GM19193 (cell line): Measurements from ENCODE around the gene SELENON.

Experiments
- POLR2A ChIP-seq: IDR thresholded peaks from 4 replicates; pipeline ENCODE4 v1.6.1; 2011; ENCODE audit not compliant: insufficient read depth, insufficient read length; ENCODE audit errors: extremely low read depth

Gene SELENON

DNA sequence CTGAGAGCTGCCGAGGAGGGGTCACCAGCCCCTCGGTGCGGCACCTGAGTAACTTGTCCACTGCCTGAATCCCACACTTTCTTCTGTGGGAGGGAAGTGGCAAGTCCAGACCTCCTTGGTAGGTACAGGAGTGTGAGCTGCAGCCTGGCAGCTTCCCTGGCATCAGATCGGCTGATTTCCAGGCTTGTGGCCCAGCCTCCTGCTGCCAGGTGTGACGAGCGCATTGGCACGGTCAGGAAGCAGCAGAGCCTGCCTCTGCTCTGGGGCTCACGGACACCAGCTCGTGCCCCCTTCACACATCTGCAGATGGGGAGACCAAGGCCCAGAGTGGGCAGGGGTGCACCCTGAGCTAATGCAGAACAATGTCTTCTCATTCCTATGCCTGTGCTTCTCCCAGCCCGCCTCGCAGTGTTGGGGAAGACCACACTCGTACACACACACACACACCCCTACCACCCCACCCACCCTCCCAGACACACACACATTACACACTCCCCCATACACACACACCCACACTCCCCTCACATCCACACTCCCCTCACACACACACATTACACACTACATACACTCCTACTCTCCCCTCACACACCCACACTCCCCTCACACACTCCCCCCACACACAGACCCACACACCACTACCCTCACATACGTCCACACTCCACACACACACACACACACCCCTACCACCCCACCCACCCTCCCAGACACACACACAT lies 33.1 kb upstream of the SELENON start:
- TF ChIP-seq POLR2A = no peak

DNA sequence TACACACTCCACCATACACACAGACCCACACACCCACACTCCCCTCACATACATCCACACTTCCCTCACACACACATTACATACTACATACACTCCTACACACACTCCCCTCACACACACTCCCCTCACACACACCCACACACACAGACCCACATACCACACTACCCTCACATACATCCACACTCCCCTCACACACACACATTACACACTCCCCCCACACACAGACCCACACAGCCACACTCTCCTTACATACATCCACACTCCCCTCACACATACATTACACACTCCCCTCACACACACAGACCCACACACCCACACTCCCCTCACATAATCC lies 32.6 kb upstream of the SELENON start:
- no peak for TF ChIP-seq POLR2A

GRCh38 chr1:25768999-25769398 lies 31.0 kb upstream of the SELENON start:
- TF ChIP-seq POLR2A = no peak

DNA sequence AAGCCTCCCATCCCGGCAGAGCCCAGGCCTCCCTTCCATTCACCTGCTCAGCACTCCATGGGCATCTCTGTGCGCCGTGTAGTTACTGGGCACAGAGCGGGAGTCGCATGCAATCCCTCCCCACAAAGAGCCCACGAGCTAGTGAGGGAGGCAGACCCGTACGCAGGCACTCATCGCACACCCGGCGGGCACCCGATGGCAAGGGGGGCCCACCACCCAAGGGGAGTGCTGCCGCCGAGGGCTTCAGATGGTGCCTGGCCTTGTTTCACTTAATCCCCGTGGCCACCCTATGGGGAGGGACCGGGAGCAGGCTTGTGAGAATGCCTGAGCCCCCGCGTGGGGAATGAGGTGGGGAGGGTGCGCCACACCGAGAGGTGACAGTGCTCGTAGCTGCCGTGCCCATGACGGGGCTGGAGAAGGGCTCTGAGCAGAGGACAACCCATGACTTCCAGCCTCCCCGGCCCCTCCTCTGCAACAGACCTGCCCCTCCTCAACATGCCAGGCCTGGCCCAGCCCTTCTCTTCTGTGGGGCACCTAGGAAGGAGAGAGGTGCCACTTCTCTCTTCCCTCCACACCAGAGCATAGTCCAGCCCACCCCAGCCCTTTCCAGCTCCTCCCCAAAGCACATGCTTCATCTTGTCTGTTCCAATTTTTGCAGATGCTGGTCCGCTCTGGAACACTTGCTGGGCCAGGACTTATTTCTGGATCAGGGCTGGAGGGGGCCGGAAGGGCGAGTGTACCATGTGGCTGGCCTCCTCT lies 30.2 kb upstream of the SELENON start:
- no peak for TF ChIP-seq POLR2A

- no peak for TF ChIP-seq POLR2A
These were observed 29.3 kb upstream of the SELENON start for GRCh38 chr1:25770541-25771220.

DNA sequence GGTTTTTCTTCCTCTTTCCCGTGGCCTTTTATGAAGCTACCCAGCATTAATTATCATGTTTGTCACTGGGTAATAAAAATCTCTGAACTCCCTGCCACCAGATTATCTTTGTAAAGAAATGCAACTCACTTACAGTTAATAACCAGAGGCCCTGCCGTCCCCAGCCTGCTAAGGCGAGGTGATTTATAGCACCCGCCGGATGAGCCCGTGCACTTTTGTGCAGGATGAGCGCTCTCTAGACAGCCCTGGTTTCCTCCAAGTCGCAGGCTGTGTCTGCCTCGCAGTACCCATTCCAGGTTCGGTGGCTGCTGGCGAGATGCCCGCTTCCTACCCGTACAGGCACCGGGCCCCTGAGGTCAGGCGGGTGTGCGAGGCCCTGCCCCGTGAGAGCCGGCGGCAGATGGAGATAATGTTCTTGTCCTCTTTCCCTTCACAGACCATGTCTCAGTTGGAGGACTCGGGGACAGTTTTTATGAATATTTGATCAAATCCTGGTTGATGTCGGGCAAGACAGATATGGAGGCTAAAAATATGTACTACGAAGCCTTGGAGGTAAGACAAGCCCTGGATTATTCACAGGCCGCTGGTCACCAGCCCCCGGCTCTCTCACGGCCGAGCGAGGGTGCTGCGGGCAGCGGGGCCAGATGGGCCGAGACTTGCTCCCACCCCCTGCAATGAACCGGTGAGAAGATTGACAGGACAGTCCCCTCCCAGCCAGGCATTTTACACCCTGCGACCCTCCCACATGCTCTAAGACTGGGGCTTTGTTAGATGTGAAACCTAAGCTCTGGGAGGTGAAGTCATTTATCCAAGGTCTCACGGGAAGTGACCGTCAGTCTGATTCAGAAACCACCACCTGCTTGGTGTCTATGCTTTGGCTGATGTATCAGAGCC lies 28.5 kb upstream of the SELENON start:
- no peak for TF ChIP-seq POLR2A

DNA sequence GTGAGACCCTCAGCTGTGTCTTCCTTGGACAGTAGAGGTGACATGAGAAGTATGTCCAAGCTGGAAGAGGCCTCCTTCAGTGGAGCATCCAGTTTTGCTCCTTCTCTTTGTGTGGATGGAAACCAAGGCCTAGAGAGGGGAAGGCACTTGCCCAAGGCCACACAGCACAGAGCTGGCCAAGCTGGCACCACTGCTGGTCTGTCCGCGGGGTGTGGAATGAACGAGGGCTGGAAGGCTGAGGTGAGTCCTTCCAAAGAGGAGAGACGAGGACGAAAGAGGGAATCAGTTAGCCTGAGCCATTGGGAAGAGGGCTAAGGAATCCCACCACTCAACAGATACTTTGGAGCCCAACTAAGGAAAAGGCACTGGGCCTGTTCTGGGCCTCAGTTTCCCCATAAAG lies 27.8 kb upstream of the SELENON start:
- no peak for TF ChIP-seq POLR2A

DNA sequence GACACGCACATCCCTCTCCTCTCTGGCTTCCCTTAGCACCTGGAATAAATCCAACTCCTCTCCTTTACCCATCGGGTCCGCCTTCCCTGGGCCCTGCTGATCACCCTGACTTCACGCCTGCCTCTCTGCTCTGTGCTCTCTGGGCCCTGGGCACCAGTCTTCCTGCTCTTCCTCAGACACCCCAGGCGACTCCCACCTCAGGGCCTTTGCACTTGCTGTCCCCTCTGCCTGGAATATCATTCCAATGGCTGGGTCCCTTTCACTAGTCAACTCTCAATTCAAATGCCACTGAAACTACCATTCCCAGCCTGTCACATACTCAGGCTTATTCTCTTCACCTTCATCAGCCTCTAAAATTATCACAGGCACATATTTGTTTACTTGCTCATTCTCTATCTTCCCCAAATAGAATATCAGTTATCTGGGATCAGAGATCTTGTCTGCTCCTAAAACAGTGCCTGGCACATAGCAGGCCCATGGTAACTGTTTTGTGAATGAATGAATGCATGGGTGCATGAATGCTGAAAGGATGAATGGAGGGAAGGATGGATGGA lies 27.2 kb upstream of the SELENON start:
- no peak for TF ChIP-seq POLR2A

DNA sequence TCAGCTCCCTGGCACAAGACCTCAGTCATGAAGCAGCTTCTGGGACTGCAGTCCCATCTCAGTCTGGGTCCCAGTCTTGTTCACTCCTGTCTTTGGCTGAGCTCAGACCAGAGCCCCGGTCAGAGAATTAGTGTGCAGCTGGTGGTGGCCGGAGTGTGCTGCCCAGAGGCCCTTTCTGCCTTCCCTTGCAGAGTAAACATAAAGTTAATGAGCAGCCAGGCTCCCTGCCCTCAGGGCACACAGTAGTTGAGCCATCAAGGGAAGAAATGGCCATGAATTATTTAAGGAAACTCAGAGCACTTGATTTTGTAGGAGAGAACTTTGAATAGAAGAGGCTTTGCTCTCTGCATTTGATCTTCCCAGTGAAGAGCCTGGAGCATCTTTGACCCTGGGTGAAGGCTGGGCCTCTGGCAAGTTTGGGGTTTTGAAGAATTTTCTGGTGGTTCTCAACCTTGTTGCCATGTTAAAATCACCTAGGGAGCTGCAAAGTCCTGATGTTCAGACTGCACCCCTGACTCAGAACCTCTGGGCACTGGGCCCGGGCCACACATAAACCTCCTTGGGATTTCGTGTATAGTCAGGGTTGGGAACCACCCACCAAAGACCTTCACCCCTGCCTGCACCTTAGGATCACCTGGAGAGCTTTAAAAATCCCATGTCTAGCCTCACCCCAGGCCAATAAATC lies 26.4 kb upstream of the SELENON start:
- no peak for TF ChIP-seq POLR2A

DNA sequence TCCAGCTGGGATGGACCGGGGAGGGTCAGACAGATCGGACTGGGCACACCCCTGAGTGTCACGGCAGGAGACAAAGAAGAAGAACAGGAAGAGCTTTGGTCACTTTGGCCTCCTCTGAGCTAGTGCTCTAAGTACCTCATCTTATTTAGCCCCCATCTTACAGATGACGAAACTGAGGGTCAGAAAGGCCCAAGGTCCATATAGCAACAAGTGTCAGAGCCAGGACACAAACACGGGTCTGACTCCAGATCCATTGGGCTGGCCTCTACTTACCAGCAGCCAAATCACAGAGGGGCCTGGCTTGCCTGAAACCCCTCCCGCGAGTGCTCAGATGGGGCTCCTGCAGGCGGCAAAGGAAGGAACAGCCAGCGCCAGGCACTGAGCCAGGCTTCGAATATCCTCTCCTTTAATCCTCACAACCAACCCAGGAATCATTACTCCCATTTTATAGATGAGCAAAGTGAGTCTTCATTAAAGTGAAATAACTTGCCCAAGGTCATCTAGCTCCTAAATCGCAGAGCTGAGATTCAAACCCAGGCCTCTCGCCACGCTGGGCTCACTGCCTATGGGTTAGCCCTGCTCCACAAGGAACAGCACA lies 25.7 kb upstream of the SELENON start:
- no peak for TF ChIP-seq POLR2A

GRCh38 chr1:25774921-25775771 lies 24.8 kb upstream of the SELENON start:
- TF ChIP-seq POLR2A = no peak

DNA sequence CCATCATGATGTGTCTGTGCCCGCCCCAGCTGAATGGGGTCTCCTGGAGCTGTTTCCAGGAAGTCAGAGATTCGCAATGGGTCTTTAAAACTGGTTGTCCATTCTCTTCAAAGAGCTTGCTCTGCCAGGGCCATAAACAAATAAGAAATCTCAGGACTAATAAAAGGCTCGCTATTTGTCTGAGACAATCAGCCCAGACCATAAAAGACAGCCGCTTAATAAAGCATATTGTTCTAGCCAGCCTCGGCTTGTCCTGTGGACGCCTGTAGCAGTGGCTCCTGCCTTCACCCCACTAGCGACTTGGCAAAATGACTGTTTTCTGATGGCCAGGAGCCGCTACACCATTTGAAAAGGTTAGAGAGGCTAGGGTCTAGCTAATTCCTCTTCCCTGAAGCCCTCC lies 20.6 kb upstream of the SELENON start:
- TF ChIP-seq POLR2A = no peak

DNA sequence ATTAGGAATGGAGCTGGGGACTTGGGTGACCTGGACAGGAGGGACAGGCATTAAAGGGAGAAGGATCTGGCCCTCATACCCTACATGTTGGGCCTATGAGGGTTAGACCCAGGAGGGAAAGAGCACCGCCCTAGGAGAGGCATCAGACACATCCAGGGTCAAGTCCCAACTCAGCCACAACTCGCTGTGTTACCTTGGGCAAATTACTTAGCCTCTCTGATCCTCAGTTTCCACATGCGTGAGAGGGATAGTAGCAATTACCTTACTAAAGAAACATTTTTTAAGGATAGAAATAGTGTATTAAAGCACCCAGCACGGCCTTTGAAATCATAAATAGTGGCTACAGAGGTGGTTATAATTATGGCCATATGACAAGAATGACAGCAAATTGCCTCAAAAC lies 20.1 kb upstream of the SELENON start:
- TF ChIP-seq POLR2A = no peak
